Activated T-helper 1 cell treated with anti-CD3 and anti-CD28 coated beads, Interleukin-2, amount 50 U/mL, for 16 hours (primary cell): ENCODE data around the gene EPB41L2.

Source experiments
- DNase-seq, 2 donors: peaks; one replicate each; pipeline ENCODE4 v3.0.0-alpha.2; 2020; ENCODE audit warnings: low read depth in 1 of 2, low spot score in 1 of 2

EPB41L2 gene

GRCh38 chr6:130978660-130979396 lies 84.2 kb downstream of the EPB41L2 start:
- DNase-seq = no peak

- DNase-seq = no peak
Measured at GRCh38 chr6:130978180-130978579, 84.9 kb downstream of the EPB41L2 start.

GRCh38 chr6:130975325-130975724 lies 87.7 kb downstream of the EPB41L2 start:
- no peak for DNase-seq

- no peak for DNase-seq
Measured at GRCh38 chr6:130973521-130974277, 89.3 kb downstream of the EPB41L2 start.

GRCh38 chr6:130971504-130971903 lies 91.5 kb downstream of the EPB41L2 start:
- DNase-seq = no peak

GRCh38 chr6:130970839-130971410 lies 92.1 kb downstream of the EPB41L2 start:
- no peak for DNase-seq

- DNase-seq = no peak
Measured at GRCh38 chr6:130969791-130970491, 93.1 kb downstream of the EPB41L2 start.

- DNase-seq = no peak
Measured at GRCh38 chr6:130969166-130969565, 93.9 kb downstream of the EPB41L2 start.

GRCh38 chr6:130968476-130968875 lies 94.6 kb downstream of the EPB41L2 start:
- DNase-seq = no peak

- no peak for DNase-seq
Measured at GRCh38 chr6:130967502-130968445, 95.3 kb downstream of the EPB41L2 start.

- DNase-seq = no peak
Measured at GRCh38 chr6:130966344-130966980, 96.6 kb downstream of the EPB41L2 start.

GRCh38 chr6:130965656-130966055 lies 97.4 kb downstream of the EPB41L2 start:
- no peak for DNase-seq

GRCh38 chr6:130964808-130965604 lies 98.0 kb downstream of the EPB41L2 start:
- no peak for DNase-seq

- DNase-seq = no peak
Measured at GRCh38 chr6:130964289-130964688, 98.8 kb downstream of the EPB41L2 start.

GRCh38 chr6:130962966-130963365 lies 100.1 kb downstream of the EPB41L2 start:
- no peak for DNase-seq

- DNase-seq = no peak
Measured at GRCh38 chr6:130961148-130961547, 101.9 kb downstream of the EPB41L2 start.

GRCh38 chr6:130959951-130960350 lies 103.1 kb downstream of the EPB41L2 start:
- no peak for DNase-seq

- DNase-seq = no peak
Measured at GRCh38 chr6:130958468-130958867, 104.6 kb downstream of the EPB41L2 start.

- no peak for DNase-seq
Measured at GRCh38 chr6:130955755-130956154, 107.3 kb downstream of the EPB41L2 start.
